ENCODE measurements around the gene MAML3.

The MAML3 gene

DNA sequence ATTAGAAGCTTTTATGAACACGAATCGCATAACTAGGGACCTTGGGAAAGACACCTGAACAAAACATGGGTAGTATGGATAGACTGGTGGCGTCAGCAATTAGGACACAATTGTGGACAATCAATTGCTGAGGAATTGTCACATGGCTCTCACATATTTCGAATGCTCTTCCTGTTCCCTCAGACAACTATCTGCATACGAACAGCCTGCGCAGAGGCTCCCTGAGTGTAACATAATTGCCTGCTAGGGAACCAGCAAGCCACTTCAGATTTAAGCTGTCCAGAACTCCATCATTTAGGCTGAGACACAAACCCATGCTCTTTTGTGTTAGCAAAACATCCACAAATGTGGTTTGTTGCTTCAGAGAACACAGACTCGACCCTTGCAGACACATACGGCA is 327.6 kb downstream of the MAML3 start:
- TF ChIP-seq CTCF (IDR thresholded peaks at IDR 0.05; ENCODE audit: control insufficient read depth, insufficient read depth, low read depth, low read length, missing control alignments) = no peak
- DNase-seq (ENCODE audit: low read depth) = no peak
- H3K4me3 ChIP-seq (ENCODE audit: control insufficient read depth, low read depth, low read length) = no peak overlapping the region

GRCh38 chr4:139825523-139826014 is 328.4 kb downstream of the MAML3 start:
- H3K4me3 ChIP-seq (ENCODE audit: control insufficient read depth, low read depth, low read length) = no peak overlapping the region
- no peak for TF ChIP-seq CTCF (IDR thresholded peaks at IDR 0.05; ENCODE audit: control insufficient read depth, insufficient read depth, low read depth, low read length, missing control alignments)
- DNase-seq (ENCODE audit: low read depth) = no peak

GRCh38 chr4:139824882-139825522 is 329.0 kb downstream of the MAML3 start:
- no peak for DNase-seq (ENCODE audit: low read depth)
- TF ChIP-seq CTCF (IDR thresholded peaks at IDR 0.05; ENCODE audit: control insufficient read depth, insufficient read depth, low read depth, low read length, missing control alignments) = no peak
- H3K4me3 ChIP-seq (ENCODE audit: control insufficient read depth, low read depth, low read length) = no peak overlapping the region

- no peak overlapping the region for H3K4me3 ChIP-seq (ENCODE audit: control insufficient read depth, low read depth, low read length)
- DNase-seq (ENCODE audit: low read depth) = no peak
- TF ChIP-seq CTCF (IDR thresholded peaks at IDR 0.05; ENCODE audit: control insufficient read depth, insufficient read depth, low read depth, low read length, missing control alignments) = no peak
Measured at GRCh38 chr4:139823746-139824145, 330.2 kb downstream of the MAML3 start.

DNA sequence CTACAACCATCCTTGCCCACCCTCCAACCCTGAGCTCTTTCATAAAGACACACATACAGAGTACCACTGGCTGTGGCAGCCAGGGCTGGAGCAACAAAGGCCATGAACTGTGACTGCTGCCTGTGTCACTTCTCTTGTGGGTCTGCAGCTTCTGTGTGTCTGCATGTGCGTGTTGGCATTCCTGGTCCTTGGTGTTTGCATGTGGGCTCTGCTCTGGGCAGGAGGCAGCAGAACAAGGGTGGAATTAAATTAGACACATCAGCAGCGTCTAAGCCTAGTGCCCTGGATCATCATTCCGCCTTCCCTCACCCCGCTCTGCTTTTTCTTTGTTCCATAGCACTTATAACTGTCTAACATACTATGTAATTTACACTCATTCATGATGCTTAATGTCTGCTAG is 330.6 kb downstream of the MAML3 start:
- TF ChIP-seq CTCF (IDR thresholded peaks at IDR 0.05; ENCODE audit: control insufficient read depth, insufficient read depth, low read depth, low read length, missing control alignments) = no peak
- no peak overlapping the region for H3K4me3 ChIP-seq (ENCODE audit: control insufficient read depth, low read depth, low read length)
- no peak for DNase-seq (ENCODE audit: low read depth)

DNA sequence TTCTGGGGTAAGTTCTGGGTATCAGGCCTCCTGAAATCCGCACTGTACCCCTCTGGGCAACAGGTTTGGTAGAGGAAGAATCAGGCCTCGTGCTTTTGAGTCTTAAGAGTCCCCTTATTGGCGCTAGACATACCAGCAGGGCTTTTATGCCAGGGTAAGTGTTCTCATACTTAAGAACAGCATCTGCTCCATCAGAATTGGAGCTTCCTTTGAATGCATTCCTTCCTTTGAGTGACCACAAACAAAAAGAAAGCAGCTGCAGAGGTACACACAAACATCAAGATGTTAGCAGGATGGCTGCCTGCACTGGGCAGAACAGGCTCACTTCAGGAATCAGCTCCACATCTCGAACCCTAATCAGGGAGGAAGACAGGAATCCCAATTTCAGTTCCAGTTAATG is 331.6 kb downstream of the MAML3 start:
- TF ChIP-seq CTCF (IDR thresholded peaks at IDR 0.05; ENCODE audit: control insufficient read depth, insufficient read depth, low read depth, low read length, missing control alignments) = no peak
- H3K4me3 ChIP-seq (ENCODE audit: control insufficient read depth, low read depth, low read length) = no peak overlapping the region
- no peak for DNase-seq (ENCODE audit: low read depth)

Data from AG09309 (cell line).